ENCODE data around the gene ZBTB16. TPM values are rescaled to one million over a fixed set of nuclear protein-coding genes. Genes with fewer than 3 reads are reported as not detected.

ZBTB16 gene
- total RNA-seq, 3 donors from 2014 or later (not counting 1 experiment from before 2014, with no cell fraction given), result 104 to 224 (median 156) TPM

GRCh38 chr11:114246321-114247069, 187.0 kb downstream of the ZBTB16 start:
- Mint-ChIP-seq H3K27me3 (ENCODE audit: low read depth in 2 of 2) (no peaks in the 10 kb centered on the region), H3K27ac (peak overlapping the region; percentile 79 to 86), H3K4me1 (peaks cover 34 to 56% of the 10 kb centered on the region in 2 donors), H3K4me3 (peak overlapping the region; percentile 56), H3K36me3 (peaks cover 7% of the 10 kb centered on the region), H3K9me3 (no peaks in the 10 kb centered on the region)
- no peak for DNase-seq
- intact Hi-C loops (cut with micrococcal nuclease), result no loop called here
- H3K27ac ChIP-seq (ENCODE audit: low read length), result no peak overlapping the region
- ATAC-seq, result peak; percentile 57 to 69 (median 65)
- H3K4me3 ChIP-seq (ENCODE audit: low read length), result no peak overlapping the region
- H3K36me3 ChIP-seq (ENCODE audit: control insufficient read depth, insufficient read depth, low read length), result peaks cover 35% of the 10 kb centered on the region
- WGBS (ENCODE audit: insufficient coverage), result 79% methylated on average over 8 of the region's 8 CpGs
- H3K4me1 ChIP-seq (ENCODE audit: control insufficient read depth, insufficient read depth, low read length), result peaks cover 14% of the 10 kb centered on the region
- no peak for TF ChIP-seq CTCF (IDR thresholded peaks at IDR 0.05)
- H3K27me3 ChIP-seq (ENCODE audit: control insufficient read depth, insufficient read depth, low read length), result no peaks in the 10 kb centered on the region
- no peaks in the 10 kb centered on the region for H3K9me3 ChIP-seq (ENCODE audit: control insufficient read depth, insufficient read depth, low read length)

GRCh38 chr11:114247070-114247789, 187.7 kb downstream of the ZBTB16 start:
- no peak overlapping the region for H3K27ac ChIP-seq (ENCODE audit: low read length)
- peaks cover 14% of the 10 kb centered on the region for H3K4me1 ChIP-seq (ENCODE audit: control insufficient read depth, insufficient read depth, low read length)
- Mint-ChIP-seq H3K27me3 (ENCODE audit: low read depth in 2 of 2) (no peaks in the 10 kb centered on the region), H3K36me3 (peaks cover 7% of the 10 kb centered on the region), H3K4me3 (no peak overlapping the region), H3K4me1 (peaks cover 34 to 56% of the 10 kb centered on the region in 2 donors), H3K27ac (peak overlapping the region; percentile 79 to 86), H3K9me3 (no peaks in the 10 kb centered on the region)
- no peak overlapping the region for H3K4me3 ChIP-seq (ENCODE audit: low read length)
- H3K9me3 ChIP-seq (ENCODE audit: control insufficient read depth, insufficient read depth, low read length), result no peaks in the 10 kb centered on the region
- 72% methylated on average over 11 of the region's 11 CpGs for WGBS (ENCODE audit: insufficient coverage)
- no peak for DNase-seq
- peak; percentile 35 to 69 (median 58) for ATAC-seq
- intact Hi-C loops (cut with micrococcal nuclease), result no loop called here
- H3K36me3 ChIP-seq (ENCODE audit: control insufficient read depth, insufficient read depth, low read length), result peaks cover 41% of the 10 kb centered on the region
- no peaks in the 10 kb centered on the region for H3K27me3 ChIP-seq (ENCODE audit: control insufficient read depth, insufficient read depth, low read length)
- TF ChIP-seq CTCF (IDR thresholded peaks at IDR 0.05), result no peak

- no peak overlapping the region for H3K4me3 Mint-ChIP-seq
- H3K9me3 Mint-ChIP-seq, result no peaks in the 10 kb centered on the region
- peaks cover 39 to 46% of the 10 kb centered on the region in 2 donors for H3K4me1 Mint-ChIP-seq
- Histone ChIP-seq H3K9me3 (ENCODE audit: control insufficient read depth, insufficient read depth, low read length) (no peaks in the 10 kb centered on the region), H3K4me3 (ENCODE audit: low read length) (no peak overlapping the region), H3K27ac (ENCODE audit: low read length) (no peak overlapping the region), H3K4me1 (ENCODE audit: control insufficient read depth, insufficient read depth, low read length) (peaks cover 14% of the 10 kb centered on the region), H3K27me3 (ENCODE audit: control insufficient read depth, insufficient read depth, low read length) (no peaks in the 10 kb centered on the region), H3K36me3 (ENCODE audit: control insufficient read depth, insufficient read depth, low read length) (peaks cover 37% of the 10 kb centered on the region)
- H3K27me3 Mint-ChIP-seq (ENCODE audit: low read depth in 2 of 2), result no peaks in the 10 kb centered on the region
- intact Hi-C loops (cut with micrococcal nuclease), result no loop called here
- TF ChIP-seq CTCF (IDR thresholded peaks at IDR 0.05), result no peak
- ATAC-seq (no peak), DNase-seq (no peak)
- WGBS (ENCODE audit: insufficient coverage), result 92% methylated on average over 17 of the region's 17 CpGs
- H3K27ac Mint-ChIP-seq, result peak overlapping the region; percentile 29 to 62
- peaks cover 7% of the 10 kb centered on the region for H3K36me3 Mint-ChIP-seq
These were observed 190.7 kb downstream of the ZBTB16 start for GRCh38 chr11:114250180-114250579.

All from natural killer cell (primary cell).